ENCODE results near the gene NRROS. TPM values are rescaled to one million over a fixed set of nuclear protein-coding genes. Genes with fewer than 3 reads are reported as not detected.

Gene NRROS
- total RNA-seq, 2 donors from 2014 or later: 8.0 to 10.6 TPM

DNA sequence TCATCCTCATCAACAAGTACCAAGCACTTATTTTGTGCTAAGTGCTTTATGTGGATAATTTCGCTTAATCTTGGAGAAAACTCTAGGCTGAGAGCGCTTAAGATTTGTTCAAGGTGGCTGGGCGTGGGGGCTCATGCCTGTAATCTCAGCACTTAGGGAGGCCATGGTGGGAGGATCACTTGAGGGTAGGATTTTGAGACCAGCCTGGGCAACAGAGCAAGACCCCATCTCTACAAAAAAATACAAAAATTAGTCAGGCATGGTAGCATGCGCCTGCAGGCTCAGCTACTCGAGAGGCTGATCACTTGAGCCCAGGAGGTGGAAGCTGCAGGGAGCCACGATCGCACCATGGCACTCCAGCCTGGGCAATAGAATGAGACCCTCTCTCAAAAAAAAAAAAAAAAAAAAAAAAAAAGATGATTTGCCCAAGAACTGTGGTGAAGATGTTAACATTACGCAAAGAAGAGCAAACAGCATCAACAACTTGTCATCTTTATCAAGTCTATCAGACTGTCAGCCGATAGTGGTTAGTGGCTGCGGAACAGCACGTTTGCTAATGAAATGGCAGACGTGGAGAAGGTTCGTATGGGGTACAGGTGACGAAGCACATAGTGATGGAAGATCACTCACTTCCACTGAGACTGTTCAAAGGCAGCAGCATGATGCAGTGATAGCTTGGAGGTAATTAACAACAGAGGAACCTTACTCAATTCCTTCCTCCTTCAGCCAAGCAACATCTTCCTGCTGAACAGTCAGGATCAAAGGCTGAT, 27.7 kb downstream of the NRROS start:
- intact Hi-C loops (cut with DNase I): loop anchor here in 1 of 2 donors (5.0 kb wide), 1 partner anchor 645 kb away; no protein-coding TSS in a partner anchor
- DNase-seq (ENCODE audit: low spot score): no peak

DNA sequence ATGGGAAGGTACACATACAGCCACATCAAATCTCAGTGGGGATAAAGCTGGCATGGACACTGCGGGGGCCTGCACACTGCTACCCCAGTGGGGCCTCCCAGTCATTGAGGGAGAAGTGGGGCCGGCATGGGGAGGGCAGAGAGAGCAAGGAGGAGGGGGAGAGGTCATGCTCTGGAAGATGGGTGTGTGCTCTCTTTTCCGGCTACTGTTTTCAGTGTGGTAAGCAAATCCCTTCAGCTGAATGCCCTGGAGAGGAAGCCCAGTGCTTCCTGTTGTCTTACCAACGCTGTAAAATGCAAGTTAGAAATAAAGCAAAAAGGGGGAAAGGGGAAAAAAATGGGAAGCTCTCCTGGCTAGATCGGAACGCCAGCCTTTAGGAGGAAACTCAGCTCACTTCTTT, 30.8 kb downstream of the NRROS start:
- no peak for DNase-seq (ENCODE audit: low spot score)
- intact Hi-C loops (cut with DNase I): no loop called here

GRCh38 chr3:196673632-196674031, 34.1 kb downstream of the NRROS start:
- intact Hi-C loops (cut with DNase I): no loop called here
- no peak for DNase-seq (ENCODE audit: low spot score)

GRCh38 chr3:196677353-196677752, 37.9 kb downstream of the NRROS start:
- intact Hi-C loops (cut with DNase I): no loop called here
- no peak for DNase-seq (ENCODE audit: low spot score)

GRCh38 chr3:196677931-196678330, 38.4 kb downstream of the NRROS start:
- intact Hi-C loops (cut with DNase I): no loop called here
- DNase-seq (ENCODE audit: low spot score): no peak

DNA sequence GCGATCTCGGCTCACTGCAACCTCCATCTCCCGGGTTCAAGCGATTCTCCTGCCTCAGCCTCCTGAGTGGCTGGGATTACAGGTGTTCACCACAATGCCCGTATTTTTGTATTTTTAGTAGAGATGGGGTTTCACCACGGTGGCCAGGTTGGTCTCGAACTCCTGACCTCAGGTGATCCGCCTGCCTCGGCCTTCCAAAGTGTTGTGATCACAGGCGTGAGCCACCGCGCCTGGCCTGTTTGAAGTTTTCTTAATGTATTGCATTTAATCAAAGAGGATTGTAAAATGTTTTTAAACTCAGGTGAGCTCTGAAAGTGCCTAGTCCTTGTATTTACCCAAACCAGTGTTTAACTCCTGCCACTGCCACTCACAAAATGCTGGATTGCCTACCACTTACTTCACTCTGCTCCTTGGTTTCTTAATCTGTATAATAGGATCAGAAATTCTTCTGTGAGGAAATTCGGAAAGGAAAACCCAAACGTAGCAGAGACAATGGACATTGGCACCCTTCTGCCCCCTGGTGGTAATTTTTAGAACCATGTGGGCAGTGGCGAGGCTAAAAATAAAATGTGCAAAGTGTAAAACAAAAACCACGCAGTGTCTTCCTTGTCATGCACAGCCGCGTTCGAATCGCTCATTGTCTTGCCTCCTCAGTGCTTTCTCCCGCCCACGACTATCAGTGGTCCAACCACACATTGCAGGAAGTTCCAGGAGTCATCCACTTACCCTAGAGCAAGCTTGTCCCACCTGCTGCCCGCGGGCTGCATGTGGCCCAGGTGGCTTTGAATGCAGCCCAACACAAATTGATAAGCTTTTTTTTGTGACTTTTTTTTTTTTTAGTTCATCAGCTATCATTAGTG, 45.3 kb downstream of the NRROS start:
- DNase-seq (ENCODE audit: low spot score): peak; percentile 83
- intact Hi-C loops (cut with DNase I): loop anchor here (2.0 to 5.0 kb wide), 2 partner anchors 72 to 76 kb away; no protein-coding TSS in a partner anchor

GRCh38 chr3:196686436-196686835, 46.9 kb downstream of the NRROS start:
- intact Hi-C loops (cut with DNase I): loop anchor here in 1 of 2 donors (5.0 kb wide), 1 partner anchor 74 kb away; no protein-coding TSS in a partner anchor
- DNase-seq (ENCODE audit: low spot score): no peak

DNA sequence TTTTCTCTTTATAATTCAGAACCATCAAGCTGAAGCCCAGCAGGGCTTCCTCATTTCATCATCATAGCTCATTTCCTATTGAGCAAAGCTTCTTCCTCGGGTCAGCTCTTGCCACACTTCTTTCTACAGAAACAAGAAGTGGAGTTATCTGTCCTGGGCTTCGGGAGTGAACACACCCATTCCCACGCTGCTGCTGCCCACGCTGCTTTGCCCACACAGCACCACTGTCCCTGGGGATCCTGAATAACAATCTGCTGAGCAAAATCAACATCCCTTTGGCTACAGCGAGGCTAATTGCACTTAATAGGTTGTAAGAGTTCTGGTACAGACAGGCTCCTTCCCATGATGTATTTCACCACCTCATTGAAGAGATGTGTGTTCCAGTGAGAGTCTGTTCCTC, 48.9 kb downstream of the NRROS start:
- intact Hi-C loops (cut with DNase I): loop anchor here in 1 of 2 donors (5.0 kb wide), 1 partner anchor 76 kb away; no protein-coding TSS in a partner anchor
- peak; percentile 87 for DNase-seq (ENCODE audit: low spot score)

DNA sequence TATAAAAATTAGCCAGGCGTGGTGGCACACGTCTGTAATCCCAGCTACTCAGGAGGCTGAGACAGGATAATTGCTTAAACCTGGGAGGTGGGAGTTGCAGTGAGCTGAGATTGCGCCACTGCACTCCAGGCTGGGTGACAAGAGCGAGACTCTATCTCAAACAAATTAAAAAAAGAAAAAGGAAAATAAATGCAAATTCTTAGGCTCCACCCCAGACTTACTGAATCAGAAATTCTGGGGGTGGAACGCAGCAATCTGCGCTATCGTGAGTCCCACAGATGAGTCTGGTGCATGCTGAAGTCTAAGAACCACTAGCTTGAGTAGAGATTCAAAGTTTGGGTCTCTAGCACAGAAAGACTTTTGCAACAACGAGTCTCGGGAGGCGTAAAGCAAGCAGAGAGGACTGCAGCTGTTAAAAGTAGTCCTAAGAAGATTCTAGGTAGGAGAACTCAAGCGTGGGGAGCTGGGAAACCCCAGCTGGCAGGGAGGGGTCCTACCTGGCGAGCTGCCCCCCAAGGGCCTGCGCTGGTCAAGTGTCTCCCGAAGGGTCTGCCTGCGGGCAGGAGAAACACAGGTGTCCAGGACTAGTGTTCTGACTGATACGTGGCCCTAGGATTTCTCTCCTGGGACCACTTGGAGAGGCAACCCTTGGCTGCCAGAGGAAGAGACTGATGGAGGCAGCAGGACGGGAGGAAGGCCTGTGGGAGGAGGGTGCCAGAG, 50.6 kb downstream of the NRROS start:
- DNase-seq (ENCODE audit: low spot score): no peak
- intact Hi-C loops (cut with DNase I): loop anchor here in 1 of 2 donors (5.0 kb wide), 1 partner anchor 78 kb away; no protein-coding TSS in a partner anchor

DNA sequence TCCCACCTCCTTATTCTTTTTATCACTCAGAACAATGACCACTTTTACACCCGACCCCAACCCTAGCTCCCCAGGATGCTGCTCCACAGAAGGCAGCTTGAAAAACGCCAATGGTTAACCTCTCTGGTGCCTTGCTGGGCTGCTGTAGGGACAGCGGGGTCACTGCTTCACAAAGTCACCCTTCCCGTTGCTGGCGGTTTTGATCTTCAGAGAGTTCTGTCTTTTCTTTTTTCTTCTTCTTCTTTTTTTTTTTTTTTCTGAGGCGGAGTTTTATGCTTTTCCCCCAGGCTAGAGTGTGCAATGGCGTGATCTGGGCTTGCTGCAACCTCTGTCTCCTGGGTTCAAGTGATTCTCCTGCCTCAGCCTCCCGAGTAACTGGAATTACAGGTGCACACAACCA, 51.9 kb downstream of the NRROS start:
- DNase-seq (ENCODE audit: low spot score): no peak
- intact Hi-C loops (cut with DNase I): no loop called here

DNA sequence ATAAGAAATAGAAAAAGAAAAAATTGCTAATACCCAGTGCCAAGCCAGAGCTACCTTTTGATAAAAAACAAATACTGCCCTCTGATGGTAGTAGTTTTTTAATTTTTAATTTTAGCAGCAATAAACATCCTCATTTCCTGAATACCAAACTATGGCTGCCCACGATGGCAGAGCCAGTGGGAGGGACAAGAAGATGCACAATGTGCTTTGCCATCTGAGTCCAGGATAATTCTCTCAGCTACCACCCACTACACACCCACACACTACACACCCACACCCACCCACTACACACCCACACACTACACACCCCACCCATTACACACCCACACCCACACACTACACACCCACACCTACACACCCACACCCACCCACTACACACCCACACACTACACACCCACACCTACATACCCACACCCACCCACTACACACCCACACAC, 54.7 kb downstream of the NRROS start:
- intact Hi-C loops (cut with DNase I): no loop called here
- no peak for DNase-seq (ENCODE audit: low spot score)

- intact Hi-C loops (cut with DNase I): no loop called here
- DNase-seq (ENCODE audit: low spot score): no peak
Measured at GRCh38 chr3:196694941-196695848, 55.7 kb downstream of the NRROS start.

- intact Hi-C loops (cut with DNase I): no loop called here
- DNase-seq (ENCODE audit: low spot score): no peak
Measured at GRCh38 chr3:196695849-196696226, 56.3 kb downstream of the NRROS start.

DNA sequence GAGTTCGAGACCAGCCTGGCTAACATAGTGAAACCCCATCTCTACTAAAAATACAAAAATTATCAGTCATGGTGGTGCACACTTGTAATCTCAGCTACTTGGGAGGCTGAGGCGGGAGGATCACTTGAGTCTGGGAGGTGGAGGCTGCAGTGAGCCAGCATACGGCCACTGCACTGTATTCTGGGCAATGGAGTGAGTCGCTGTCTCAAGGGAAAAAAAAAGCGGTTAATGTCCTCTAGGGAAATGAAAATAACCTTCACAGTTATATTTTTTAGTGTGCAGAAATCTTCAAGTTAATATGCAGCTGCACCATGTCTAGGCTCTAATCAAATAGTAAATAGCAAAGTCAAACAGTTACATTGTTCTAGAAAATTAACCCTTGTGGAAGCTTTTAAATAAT, 57.8 kb downstream of the NRROS start:
- intact Hi-C loops (cut with DNase I): no loop called here
- DNase-seq (ENCODE audit: low spot score): no peak

GRCh38 chr3:196699749-196700148, 60.3 kb downstream of the NRROS start:
- no peak for DNase-seq (ENCODE audit: low spot score)
- intact Hi-C loops (cut with DNase I): no loop called here

GRCh38 chr3:196700801-196701200, 61.3 kb downstream of the NRROS start:
- intact Hi-C loops (cut with DNase I): no loop called here
- DNase-seq (ENCODE audit: low spot score): no peak

DNA sequence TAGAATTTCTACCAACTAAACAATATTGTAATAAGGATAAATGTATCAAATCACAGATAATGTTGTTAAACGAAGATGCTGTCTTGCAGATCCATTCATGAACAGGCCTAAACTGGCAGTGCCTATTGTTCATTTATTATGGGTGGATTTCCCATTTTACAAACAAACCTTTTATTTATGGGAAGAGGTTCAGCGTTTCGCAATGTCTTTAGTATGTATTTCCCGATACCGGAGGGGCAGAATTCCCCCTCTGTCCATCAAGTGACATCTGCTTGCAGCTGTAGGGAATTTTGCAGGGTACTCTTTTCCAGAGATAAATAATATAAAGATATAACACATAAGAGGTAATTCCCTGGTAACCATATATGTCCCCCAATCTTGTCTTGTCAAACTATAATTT, 66.8 kb downstream of the NRROS start:
- DNase-seq (ENCODE audit: low spot score): no peak
- intact Hi-C loops (cut with DNase I): no loop called here

- no peak for DNase-seq (ENCODE audit: low spot score)
- intact Hi-C loops (cut with DNase I): no loop called here
Measured at GRCh38 chr3:196706731-196707130, 67.2 kb downstream of the NRROS start.

DNA sequence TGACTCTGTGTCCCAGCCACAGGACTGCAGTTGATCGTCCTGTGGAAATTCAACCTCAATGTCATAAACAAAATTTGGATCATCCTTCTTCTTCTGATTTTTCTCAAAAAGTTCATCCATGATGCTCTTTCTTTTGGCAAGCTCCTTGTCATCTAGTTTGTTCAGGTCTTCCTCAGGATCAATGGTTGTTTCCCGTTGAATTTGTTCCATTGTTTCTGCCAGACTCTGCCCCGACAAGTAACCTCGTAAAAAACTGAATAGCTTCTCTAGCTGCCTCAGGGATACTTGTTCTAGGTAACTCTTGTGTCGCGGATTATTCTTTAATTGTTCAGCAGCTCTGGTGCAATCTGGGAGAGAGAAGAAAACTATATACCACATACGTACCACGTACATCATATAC, 68.1 kb downstream of the NRROS start:
- intact Hi-C loops (cut with DNase I): no loop called here

More for the DNA sequence above, 68.1 kb downstream of the NRROS start:
- no peak for DNase-seq (ENCODE audit: low spot score)

Data from posterior vena cava (tissue), 2 donors.